ENCODE measurements around the gene SCG2.

SCG2 gene

DNA sequence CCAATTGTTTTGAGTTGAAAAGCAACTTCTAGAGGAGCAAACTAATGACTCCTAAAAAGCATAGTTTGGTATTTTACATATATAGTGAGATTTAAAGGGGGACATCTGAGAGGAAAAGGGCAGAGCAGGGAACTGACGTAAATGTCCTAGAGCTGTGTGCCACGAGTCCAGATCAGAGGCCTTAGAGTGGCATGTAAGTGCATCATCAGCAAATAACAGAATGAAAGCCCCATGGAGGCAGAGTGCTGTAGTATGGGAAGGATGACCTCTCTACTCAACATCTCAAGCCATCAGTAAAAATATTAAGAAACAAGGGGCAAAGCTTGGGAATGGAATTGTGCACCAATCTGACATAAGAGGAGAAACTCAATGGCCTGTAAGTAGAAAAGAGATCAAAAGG lies 31.4 kb downstream of the SCG2 start:
- DNase-seq (ENCODE audit: low read depth in 2 of 2) = no peak

DNA sequence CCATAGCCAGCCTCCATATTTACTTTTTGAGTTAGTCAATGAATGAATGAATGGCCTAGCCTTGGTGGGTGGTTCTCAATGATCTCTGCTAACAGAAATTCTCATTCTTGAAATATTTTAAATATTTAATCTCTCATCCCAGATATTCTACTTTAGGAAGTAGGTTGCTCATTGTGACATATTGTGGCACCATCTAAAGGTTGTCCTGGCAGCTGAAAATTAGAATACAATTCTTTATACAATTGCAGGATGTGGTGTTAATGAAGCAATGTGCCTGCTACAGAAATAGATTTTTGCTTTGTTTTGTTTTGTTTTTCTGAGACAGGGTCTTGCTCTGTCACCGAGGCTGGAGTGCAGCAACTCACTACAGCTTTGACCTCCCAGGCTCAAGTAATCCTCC lies 35.8 kb downstream of the SCG2 start:
- DNase-seq (ENCODE audit: low read depth in 2 of 2) = no peak

DNA sequence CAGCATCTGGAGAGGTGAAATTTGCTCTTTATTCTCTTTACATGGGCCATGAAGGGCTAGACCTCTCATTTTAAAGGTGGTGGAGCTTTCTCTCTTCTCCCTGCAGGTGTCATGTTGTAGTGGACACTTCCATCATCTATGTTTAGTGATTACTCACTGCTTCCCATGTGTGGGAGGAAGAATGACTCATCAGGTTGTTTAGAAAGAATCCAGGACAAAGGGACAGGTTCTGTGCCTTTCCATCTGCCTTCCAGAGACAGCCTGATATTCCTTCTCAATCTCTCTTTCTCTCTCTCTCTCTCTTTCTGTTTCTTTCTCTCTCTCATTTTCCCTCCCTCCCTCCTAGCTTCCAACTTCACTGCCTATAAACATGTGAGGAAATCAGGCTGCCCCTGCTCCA lies 38.7 kb downstream of the SCG2 start:
- DNase-seq (ENCODE audit: low read depth in 2 of 2) = no peak

DNA sequence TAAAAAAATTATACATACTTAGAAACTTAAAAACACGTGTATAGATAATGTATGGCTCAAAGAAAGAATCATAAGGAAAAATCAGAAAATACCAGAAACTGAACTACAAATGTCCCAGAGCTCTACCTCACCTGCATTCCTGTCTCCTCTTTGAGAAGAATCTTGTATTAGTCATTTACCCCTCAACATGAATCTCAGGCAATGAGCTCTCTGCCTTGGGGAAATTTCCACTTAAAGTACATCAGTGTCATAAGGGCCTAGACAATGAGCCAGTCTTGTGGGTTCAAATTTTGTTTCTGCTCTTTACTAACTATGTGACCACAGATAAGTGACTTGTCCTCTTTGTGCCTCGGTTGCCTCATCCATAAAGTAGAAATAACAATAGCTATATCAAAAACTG lies 40.1 kb downstream of the SCG2 start:
- DNase-seq (ENCODE audit: low read depth in 2 of 2) = no peak

DNA sequence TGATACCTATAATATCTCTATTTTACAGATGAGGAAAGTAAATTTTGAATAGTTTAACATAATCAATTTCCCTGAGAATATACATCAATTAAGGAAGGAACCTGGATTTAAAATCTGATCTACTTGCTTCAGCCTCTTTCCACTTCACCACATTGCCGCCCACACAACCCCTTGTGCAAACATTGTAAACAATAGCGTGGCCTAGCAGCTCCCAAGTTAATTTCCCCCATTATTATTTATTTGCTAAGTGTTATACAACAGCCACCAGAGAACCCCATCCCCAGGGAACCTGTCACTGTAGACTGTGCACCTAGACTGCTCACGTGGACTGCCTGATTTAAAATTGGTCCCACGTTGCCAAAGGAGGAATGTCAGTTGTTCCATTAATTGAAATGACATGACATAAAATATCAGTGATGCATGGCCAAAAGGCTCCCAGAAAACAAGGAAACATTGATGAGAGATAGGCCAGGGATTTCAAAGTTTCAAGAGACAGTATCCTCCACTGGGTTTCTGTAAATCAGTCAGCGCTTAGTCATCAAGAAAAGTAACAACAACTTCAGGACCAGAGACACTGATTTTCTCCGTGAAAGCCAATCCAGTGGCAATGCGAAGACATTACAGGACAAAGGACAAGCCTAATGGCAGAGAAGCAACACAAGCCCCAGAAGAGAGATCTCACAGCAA lies 41.3 kb downstream of the SCG2 start:
- DNase-seq (ENCODE audit: low read depth in 2 of 2) = no peak

DNA sequence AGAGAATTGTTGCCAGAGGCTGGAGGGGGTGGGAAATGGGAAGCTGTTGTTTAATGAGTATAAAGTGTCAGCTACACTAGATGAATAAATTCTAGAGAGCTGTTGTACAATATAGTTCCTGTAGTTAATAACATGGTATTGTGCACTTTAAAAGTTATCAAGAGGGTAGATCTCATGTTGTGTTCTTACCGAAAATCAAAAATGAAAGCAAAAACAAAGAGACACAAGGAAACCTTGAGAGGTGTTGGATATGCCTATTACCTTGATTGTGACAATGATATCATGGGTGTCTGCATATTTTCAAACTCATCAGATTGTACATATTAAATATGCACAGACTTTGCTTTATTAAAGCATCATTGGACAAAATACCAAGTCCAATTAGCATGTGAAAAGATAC lies 43.2 kb downstream of the SCG2 start:
- no peak for DNase-seq (ENCODE audit: low read depth in 2 of 2)

DNA sequence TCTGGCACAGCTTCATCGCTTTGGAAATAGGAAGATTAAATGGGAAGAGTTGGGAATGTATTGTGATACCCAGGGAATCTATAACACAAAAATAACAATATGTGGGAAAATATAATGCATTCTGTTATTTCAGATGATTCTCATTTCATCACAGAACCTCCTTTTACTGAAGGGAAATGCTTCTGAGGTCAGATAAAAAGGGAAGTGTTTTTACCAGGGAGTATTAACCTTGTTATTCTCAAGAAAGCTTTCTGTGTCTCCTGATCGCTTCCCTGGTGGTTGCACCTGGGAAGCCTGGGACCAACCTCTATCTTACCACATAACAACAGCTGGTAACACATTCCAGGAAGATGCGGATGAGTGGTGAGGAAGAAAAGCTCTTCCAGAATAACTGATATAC lies 47.2 kb downstream of the SCG2 start:
- DNase-seq (ENCODE audit: low read depth in 2 of 2) = no peak

DNA sequence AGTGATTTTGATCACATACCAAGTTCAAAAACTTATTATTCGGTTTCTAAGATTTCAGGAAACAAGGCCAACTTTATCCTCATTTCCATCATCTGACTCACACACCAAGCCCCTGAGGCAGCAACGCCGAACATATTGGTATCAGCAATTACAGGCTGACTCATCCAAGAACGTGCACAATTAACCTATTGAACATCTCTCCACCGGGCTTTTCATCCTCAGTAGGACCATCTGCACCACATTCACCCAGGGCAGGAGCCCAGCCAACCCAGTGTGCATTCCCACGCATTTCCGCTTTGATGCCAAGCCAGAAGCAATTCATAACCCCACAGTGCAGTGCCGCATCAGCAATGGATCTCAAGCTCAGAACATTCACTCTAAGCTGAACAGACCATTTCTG lies 52.9 kb downstream of the SCG2 start:
- no peak for DNase-seq (ENCODE audit: low read depth in 2 of 2)

DNA sequence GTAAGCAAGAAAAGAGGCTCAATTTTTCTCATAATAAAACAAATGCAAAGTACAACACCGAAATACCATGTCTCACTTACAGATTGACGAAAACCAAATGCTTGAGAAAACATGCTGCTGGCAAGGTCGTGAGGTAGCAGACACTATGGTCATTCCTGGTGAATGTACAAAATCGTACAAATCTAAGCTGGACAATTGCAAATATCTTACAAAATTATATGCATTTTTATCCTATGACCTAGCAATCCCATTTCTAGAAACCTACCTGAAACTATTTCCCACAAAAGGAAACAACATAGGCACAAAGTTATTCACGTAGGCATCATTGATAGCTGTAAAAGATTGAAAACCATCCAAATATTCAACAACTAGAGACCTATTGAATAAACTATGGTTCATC lies 54.0 kb downstream of the SCG2 start:
- no peak for DNase-seq (ENCODE audit: low read depth in 2 of 2)
